Measurements from ENCODE around the gene LDB1. TPM values are rescaled to one million over a fixed set of nuclear protein-coding genes. Genes with fewer than 3 reads are reported as not detected.
A peak's percentile ranks its signal among the peaks of the same experiment; 100 is the strongest.

The LDB1 gene
- total and polyA plus RNA-seq, 2 of the 13 experiments (the other 11 are each of a cell fraction or from before 2014, with no cell fraction given), result 17.2 to 45.5 TPM

GRCh38 chr10:102120142-102120990, at the start of gene LDB1 (continued):
- TF ChIP-seq USF2 (IDR thresholded peaks at IDR 0.05; ENCODE audit: low read depth, low read length) (no peak), USF2 (CRISPR knock-in tag; IDR thresholded peaks at IDR 0.05; ENCODE audit: borderline replicate concordance) (no peak), SRSF1 (optimal IDR thresholded peaks at IDR 0.05; ENCODE audit: low read depth, low read length) (no peak), IKZF5 (CRISPR knock-in tag; IDR thresholded peaks at IDR 0.05) (no peak; the same call in 1 of the 2 replicates), TRIM22 (IDR thresholded peaks at IDR 0.05) (no peak), ERF (CRISPR knock-in tag; IDR thresholded peaks at IDR 0.05) (no peak; the same call in 1 of the 2 replicates), HMGXB4 (CRISPR knock-in tag; IDR thresholded peaks at IDR 0.05; ENCODE audit: borderline replicate concordance in 1 of 2, low read depth in 1 of 2) (peak; percentile 21 to 45; a peak in 2 of 4 replicates), NFIB (CRISPR knock-in tag; IDR thresholded peaks at IDR 0.05; ENCODE audit: borderline replicate concordance) (no peak), ZNF260 (CRISPR knock-in tag; IDR thresholded peaks at IDR 0.05; ENCODE audit: borderline replicate concordance, low read depth) (no peak), ISL2 (CRISPR knock-in tag; IDR thresholded peaks at IDR 0.05) (peak; percentile 57; the same call in 1 of the 2 replicates), ZSCAN5A (CRISPR knock-in tag; IDR thresholded peaks at IDR 0.05; ENCODE audit: borderline replicate concordance) (no peak), SUZ12 (IDR thresholded peaks at IDR 0.05; ENCODE audit: low read depth, low read length) (no peak), ZNF468 (CRISPR knock-in tag; IDR thresholded peaks at IDR 0.05) (no peak; the same call in 1 of the 2 replicates), ZGPAT (CRISPR knock-in tag; IDR thresholded peaks at IDR 0.05) (peak; percentile 49; the same call in 1 of the 2 replicates), AGO1 (IDR thresholded peaks at IDR 0.05; ENCODE audit: low read depth, low read length, poor library complexity, severe bottlenecking) (no peak), ZBTB26 (CRISPR knock-in tag; IDR thresholded peaks at IDR 0.05; ENCODE audit: borderline replicate concordance) (no peak)
